Ovary (tissue), 3 donors: ENCODE measurements around the gene CDC42EP2.

Experiments used
- CTCF ChIP-seq, 3 donors: fragments of 450-650 bp in 2 of 3; fragments of 200-600 bp in 1 of 3; IDR thresholded peaks; one replicate each; pipeline versions ENCODE4 v1.5.1 to v1.8.0; 2016 to 2022; ENCODE audit warnings: antibody characterized with exemption in 3 of 3, mild to moderate bottlenecking in 1 of 3
- POLR2A ChIP-seq: fragments of 450-650 bp; IDR thresholded peaks from one replicate; pipeline ENCODE4 v1.6.1; 2017; ENCODE audit warnings: antibody characterized with exemption, mild to moderate bottlenecking, moderate library complexity
- donor health status: DM: no; HTN: no; CAD: no.

- no peak for TF ChIP-seq CTCF (IDR thresholded peaks at IDR 0.05)
- TF ChIP-seq POLR2A, result no peak
Observed at GRCh38 chr11:65341856-65342255, 27.2 kb downstream of the CDC42EP2 start.
